GM19395 (cell line): ENCODE data around the gene FNDC11.
"Not testable (repeated sequence)": the region's sequence is repeated elsewhere in the genome, so short reads cannot be mapped to it uniquely, and the experiment has no call there.

Source experiments
- ATAC-seq: cut with Tn5 transposase; IDR thresholded peaks from one replicate; pipeline ENCODE4 v1.9.1; 2021; ENCODE audit warnings: mild to moderate bottlenecking, moderate library complexity; ENCODE audit not compliant: unreplicated experiment

FNDC11 gene

GRCh38 chr20:63565699-63566335 is 11.9 kb downstream of the FNDC11 start:
- no peak for ATAC-seq

- ATAC-seq = no peak
Measured at GRCh38 chr20:63566395-63567135, 12.6 kb downstream of the FNDC11 start.

- no peak for ATAC-seq
Measured at GRCh38 chr20:63567136-63567385, 13.1 kb downstream of the FNDC11 start.

DNA sequence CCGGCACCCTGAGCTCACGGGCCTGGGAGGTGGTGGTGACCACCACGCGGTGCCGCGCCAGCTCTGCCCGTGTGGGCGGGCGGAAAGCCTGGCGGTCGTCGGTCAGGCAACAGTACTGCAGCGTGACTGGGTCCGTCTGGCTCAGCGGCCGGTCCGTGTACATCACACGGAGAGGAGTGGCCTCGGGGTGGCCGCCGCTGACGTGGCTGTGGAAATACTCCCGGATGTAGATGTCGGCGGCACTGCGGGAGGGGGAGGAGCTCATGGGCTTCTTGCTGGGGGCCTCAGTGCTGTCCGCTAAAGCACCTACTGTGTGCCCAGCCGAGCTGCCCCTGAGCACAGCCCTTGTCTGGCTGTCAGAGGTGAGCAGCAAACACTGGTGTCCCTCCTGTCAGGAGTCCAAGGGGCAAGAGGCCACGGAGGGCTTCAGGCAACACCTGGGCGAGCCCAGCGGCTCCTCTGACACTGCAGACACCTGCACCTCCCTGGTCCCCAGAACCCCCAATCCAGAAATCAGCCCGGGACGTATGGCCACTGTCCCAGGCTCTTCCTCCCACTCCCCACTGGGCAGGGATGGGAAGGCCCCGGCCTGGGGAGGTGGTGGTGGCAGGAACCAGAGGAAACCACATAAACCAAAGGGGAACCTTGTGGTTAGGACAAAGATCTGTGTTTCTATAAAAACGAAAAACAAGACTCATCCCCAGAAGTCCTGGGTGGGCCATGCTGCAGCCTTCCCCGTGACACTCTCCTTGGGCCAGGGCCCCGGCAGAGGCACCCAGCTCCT is 13.6 kb downstream of the FNDC11 start:
- peak; percentile 80 for ATAC-seq

DNA sequence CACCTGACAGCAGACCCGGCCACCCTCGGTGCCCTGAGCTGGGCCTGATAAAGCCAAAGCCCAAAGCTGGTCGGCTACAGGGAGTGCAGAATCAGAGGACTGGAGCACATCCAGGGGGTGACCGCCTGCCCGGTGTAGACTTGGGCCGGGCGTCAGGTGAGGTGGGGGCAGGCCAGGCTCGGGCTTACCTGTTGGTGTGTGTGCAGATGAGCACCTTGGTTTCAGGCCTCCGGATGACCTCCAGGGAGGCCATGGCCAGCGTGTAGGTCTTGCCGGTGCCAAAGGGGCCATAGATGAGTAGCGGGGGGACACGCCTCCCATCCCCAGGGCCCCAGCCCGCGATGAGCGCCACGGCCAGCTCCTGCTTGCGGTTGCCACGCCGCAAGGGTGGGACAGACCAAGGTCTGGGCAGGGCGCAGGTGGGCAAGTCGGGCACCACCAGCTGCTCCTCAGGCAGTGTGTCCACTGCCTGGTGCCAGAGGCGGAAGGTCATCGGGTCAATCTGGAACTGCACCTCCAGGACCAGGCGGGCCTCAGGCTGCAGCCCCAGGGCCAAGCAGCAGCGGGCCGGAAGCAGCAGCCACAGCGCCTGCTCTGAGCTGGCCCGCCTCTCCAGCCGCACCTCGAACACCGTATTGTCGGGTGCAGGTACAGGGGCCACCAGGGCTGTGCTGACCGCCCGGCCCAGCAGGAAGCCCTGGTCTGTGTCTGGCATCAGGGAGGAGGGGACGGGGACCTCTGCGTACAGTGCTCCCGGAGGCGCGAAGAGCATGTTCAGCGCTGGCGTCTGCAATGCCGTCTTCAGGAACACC is 14.4 kb downstream of the FNDC11 start:
- peak; percentile 23 for ATAC-seq

GRCh38 chr20:63568986-63569949 is 15.3 kb downstream of the FNDC11 start:
- ATAC-seq = no peak

- ATAC-seq = no peak
Measured at GRCh38 chr20:63570281-63571086, 16.5 kb downstream of the FNDC11 start.

- ATAC-seq = not testable (repeated sequence)
Measured at GRCh38 chr20:63571087-63571478, 17.1 kb downstream of the FNDC11 start.

GRCh38 chr20:63572071-63572787 is 18.3 kb downstream of the FNDC11 start:
- no peak for ATAC-seq

GRCh38 chr20:63572788-63573646 is 19.1 kb downstream of the FNDC11 start:
- no peak for ATAC-seq

- ATAC-seq = no peak
Measured at GRCh38 chr20:63573647-63574131, 19.7 kb downstream of the FNDC11 start.

GRCh38 chr20:63574156-63574828 is 20.3 kb downstream of the FNDC11 start, which contains the start of gene HELZ2:
Gene HELZ2 (minus strand): TSS chr20:63574239. CDS start chr20:63572385, 1,854 bp downstream.
- ATAC-seq = peak; percentile 43

- no peak for ATAC-seq
Measured at GRCh38 chr20:63574829-63575743, 21.1 kb downstream of the FNDC11 start.

- ATAC-seq = no peak
Measured at GRCh38 chr20:63576311-63576710, 22.4 kb downstream of the FNDC11 start.

GRCh38 chr20:63577317-63577894 is 23.4 kb downstream of the FNDC11 start:
- no peak for ATAC-seq
